Endothelial cell of umbilical vein (primary cell): ENCODE data around the gene CPNE8.

Source experiments
- EZH2 ChIP-seq: IDR thresholded peaks from 2 replicates; pipeline ENCODE4 v1.6.1; 2012; ENCODE audit warnings: borderline replicate concordance, low read depth, mild to moderate bottlenecking, moderate library complexity, low read length, inconsistent platforms; ENCODE audit not compliant: severe bottlenecking
- FOS ChIP-seq: IDR thresholded peaks from 2 replicates; pipeline ENCODE4 v1.6.1; 2011; ENCODE audit warnings: mild to moderate bottlenecking, low read length, moderate library complexity, borderline replicate concordance; ENCODE audit not compliant: insufficient read depth
- POLR2A ChIP-seq: IDR thresholded peaks from 2 replicates; pipeline ENCODE4 v1.6.1; 2012; ENCODE audit warnings: low read depth, mild to moderate bottlenecking, control low read depth, low read length
- POLR2AphosphoS5 ChIP-seq: IDR thresholded peaks from 2 replicates; pipeline ENCODE4 v1.6.1; 2012; ENCODE audit warnings: low read depth, mild to moderate bottlenecking, control low read depth, low read length, moderate library complexity; ENCODE audit not compliant: insufficient read depth
- TF ChIP-seq, protein P1 (sequence below), 2 donors: IDR thresholded peaks; 1 replicate in 1 of 2; 2 replicates in 1 of 2; pipeline ENCODE4 v1.5.1; 2011; ENCODE audit warnings: low read length in 2 of 2, mild to moderate bottlenecking in 2 of 2, moderate library complexity in 2 of 2, control low read depth in 1 of 2, inconsistent platforms in 1 of 2, low read depth in 1 of 2; ENCODE audit not compliant: insufficient read depth in 1 of 2; ENCODE audit errors: extremely low read depth in 1 of 2

DNA sequence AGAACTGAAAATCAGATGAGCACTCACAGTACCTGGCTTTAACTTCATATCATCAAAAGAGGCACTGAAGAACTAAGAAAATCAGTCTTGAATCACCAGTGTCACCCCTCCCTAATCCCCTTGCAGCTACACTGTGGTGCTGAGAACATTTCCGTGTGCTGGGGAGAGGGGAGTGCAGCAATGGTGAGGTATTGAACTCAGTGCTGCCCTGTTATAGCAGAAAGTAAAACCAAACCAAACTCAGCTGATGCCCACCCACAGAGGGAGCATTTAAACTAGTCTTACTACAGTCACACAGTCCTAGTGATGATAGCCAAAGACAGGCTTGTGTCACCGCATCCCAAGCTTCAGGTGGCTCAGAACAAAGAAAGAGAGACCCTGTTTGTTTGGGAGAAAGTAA, 122.1 kb downstream of the CPNE8 start:
- no peak for TF ChIP-seq POLR2A
- no peak for TF ChIP-seq POLR2AphosphoS5
- TF ChIP-seq, protein P1, sequence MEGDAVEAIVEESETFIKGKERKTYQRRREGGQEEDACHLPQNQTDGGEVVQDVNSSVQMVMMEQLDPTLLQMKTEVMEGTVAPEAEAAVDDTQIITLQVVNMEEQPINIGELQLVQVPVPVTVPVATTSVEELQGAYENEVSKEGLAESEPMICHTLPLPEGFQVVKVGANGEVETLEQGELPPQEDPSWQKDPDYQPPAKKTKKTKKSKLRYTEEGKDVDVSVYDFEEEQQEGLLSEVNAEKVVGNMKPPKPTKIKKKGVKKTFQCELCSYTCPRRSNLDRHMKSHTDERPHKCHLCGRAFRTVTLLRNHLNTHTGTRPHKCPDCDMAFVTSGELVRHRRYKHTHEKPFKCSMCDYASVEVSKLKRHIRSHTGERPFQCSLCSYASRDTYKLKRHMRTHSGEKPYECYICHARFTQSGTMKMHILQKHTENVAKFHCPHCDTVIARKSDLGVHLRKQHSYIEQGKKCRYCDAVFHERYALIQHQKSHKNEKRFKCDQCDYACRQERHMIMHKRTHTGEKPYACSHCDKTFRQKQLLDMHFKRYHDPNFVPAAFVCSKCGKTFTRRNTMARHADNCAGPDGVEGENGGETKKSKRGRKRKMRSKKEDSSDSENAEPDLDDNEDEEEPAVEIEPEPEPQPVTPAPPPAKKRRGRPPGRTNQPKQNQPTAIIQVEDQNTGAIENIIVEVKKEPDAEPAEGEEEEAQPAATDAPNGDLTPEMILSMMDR (IDR thresholded peaks at IDR 0.05; ENCODE audit: extremely low read depth in 1 of 2, insufficient read depth in 1 of 2, low read depth in 1 of 2, low read length in 2 of 2) = no peak
- no peak for TF ChIP-seq FOS
- TF ChIP-seq EZH2 = no peak
